LNCaP clone FGC (cell line): ENCODE measurements around the gene MYO5C.

Experiments
- DNase-seq: peaks from one replicate; pipeline ENCODE4 v3.0.0-alpha.2; 2011; ENCODE audit warnings: low read depth
- H3K4me3 ChIP-seq: 2 replicates; pipeline ENCODE4 v1.5.1; 2011; ENCODE audit warnings: mild to moderate bottlenecking, low read depth, low read length, control low read depth
- TF ChIP-seq, protein P1 (sequence below): IDR thresholded peaks from 2 replicates; pipeline ENCODE4 v1.5.1; 2012; ENCODE audit warnings: mild to moderate bottlenecking; ENCODE audit not compliant: control insufficient read depth, insufficient read depth; ENCODE audit errors: extremely low read depth

Gene MYO5C

GRCh38 chr15:52218816-52219215 is 76.8 kb downstream of the MYO5C start:
- no peak overlapping the region for H3K4me3 ChIP-seq
- DNase-seq: no peak
- TF ChIP-seq, protein P1, sequence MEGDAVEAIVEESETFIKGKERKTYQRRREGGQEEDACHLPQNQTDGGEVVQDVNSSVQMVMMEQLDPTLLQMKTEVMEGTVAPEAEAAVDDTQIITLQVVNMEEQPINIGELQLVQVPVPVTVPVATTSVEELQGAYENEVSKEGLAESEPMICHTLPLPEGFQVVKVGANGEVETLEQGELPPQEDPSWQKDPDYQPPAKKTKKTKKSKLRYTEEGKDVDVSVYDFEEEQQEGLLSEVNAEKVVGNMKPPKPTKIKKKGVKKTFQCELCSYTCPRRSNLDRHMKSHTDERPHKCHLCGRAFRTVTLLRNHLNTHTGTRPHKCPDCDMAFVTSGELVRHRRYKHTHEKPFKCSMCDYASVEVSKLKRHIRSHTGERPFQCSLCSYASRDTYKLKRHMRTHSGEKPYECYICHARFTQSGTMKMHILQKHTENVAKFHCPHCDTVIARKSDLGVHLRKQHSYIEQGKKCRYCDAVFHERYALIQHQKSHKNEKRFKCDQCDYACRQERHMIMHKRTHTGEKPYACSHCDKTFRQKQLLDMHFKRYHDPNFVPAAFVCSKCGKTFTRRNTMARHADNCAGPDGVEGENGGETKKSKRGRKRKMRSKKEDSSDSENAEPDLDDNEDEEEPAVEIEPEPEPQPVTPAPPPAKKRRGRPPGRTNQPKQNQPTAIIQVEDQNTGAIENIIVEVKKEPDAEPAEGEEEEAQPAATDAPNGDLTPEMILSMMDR: no peak

DNA sequence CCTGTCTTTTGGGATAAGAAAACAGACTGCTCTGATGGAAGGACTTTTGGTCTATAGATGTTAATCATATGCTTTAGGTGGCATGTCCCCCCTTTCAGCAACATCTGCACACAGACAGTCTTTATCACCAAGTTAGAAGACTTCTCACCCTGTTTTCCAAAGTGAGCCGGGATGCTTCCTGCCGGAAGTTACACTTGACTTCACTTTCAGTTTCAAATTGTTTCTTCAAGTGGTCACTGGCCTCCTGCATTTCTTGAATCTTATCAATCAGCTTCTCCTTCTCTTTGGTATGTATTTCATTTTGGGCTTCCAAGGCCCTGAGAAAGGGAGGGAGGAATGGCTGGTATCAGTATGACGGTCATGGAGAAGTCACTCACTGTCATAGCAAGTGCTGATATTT is 77.2 kb downstream of the MYO5C start:
- no peak overlapping the region for H3K4me3 ChIP-seq
- DNase-seq: no peak
- TF ChIP-seq, protein P1: no peak

GRCh38 chr15:52217186-52217585 is 78.4 kb downstream of the MYO5C start:
- no peak overlapping the region for H3K4me3 ChIP-seq
- TF ChIP-seq, protein P1: peak; percentile 70
- DNase-seq: peak; percentile 81

GRCh38 chr15:52214553-52214952 is 81.1 kb downstream of the MYO5C start:
- H3K4me3 ChIP-seq: no peak overlapping the region
- TF ChIP-seq, protein P1: no peak
- DNase-seq: no peak

DNA sequence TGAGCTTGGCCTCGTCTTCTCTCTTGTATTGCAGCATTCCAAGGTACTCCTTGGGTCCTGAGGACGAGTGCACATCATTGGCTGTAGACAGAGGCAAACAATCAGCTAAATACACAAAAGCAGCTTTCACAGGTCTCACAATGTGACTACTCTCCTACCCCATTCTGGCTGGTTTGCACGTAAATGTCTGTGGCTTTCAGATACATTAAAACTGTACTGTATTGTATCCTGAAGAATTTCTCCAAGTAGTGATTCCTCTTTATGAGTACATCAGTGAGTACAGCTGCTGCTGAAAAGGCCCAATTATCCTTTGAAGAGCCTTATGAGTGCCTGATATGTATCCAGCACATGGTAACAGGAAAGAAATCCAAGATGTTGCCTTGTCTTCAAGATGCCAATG is 82.4 kb downstream of the MYO5C start:
- no peak for DNase-seq
- H3K4me3 ChIP-seq: no peak overlapping the region
- TF ChIP-seq, protein P1: no peak

GRCh38 chr15:52208306-52208946 is 87.2 kb downstream of the MYO5C start:
- TF ChIP-seq, protein P1: peak; percentile 75
- DNase-seq: no peak

GRCh38 chr15:52207191-52207590 is 88.4 kb downstream of the MYO5C start:
- no peak overlapping the region for H3K4me3 ChIP-seq
- TF ChIP-seq, protein P1: no peak
- no peak for DNase-seq

More at GRCh38 chr15:52208306-52208946, 87.2 kb downstream of the MYO5C start:
- no peak overlapping the region for H3K4me3 ChIP-seq
